ENCODE measurements around the gene RFC2. TPM values are rescaled to one million over a fixed set of nuclear protein-coding genes. Genes with fewer than 3 reads are reported as not detected.

Gene RFC2
- total RNA-seq, 4 donors from 2014 or later = 7.5 to 18.7 (median 14.9) TPM

- TF ChIP-seq EP300 (IDR thresholded peaks at IDR 0.05) (no peak), POLR2A (IDR thresholded peaks at IDR 0.05; ENCODE audit: low read depth) (no peak), POLR2AphosphoS5 (IDR thresholded peaks at IDR 0.05) (no peak)
- TF ChIP-seq, protein P1, sequence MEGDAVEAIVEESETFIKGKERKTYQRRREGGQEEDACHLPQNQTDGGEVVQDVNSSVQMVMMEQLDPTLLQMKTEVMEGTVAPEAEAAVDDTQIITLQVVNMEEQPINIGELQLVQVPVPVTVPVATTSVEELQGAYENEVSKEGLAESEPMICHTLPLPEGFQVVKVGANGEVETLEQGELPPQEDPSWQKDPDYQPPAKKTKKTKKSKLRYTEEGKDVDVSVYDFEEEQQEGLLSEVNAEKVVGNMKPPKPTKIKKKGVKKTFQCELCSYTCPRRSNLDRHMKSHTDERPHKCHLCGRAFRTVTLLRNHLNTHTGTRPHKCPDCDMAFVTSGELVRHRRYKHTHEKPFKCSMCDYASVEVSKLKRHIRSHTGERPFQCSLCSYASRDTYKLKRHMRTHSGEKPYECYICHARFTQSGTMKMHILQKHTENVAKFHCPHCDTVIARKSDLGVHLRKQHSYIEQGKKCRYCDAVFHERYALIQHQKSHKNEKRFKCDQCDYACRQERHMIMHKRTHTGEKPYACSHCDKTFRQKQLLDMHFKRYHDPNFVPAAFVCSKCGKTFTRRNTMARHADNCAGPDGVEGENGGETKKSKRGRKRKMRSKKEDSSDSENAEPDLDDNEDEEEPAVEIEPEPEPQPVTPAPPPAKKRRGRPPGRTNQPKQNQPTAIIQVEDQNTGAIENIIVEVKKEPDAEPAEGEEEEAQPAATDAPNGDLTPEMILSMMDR (IDR thresholded peaks at IDR 0.05) = no peak
- H3K27me3 ChIP-seq = no peaks in the 10 kb centered on the region
- no peak for DNase-seq (ENCODE audit: extremely low spot score)
- H3K4me1 ChIP-seq = peaks cover 12 to 31% (median 23%) of the 10 kb centered on the region in 4 donors
- no peak overlapping the region for H3K27ac ChIP-seq (replicated peaks in 1 of 4)
- no peak overlapping the region for H3K4me3 ChIP-seq
- no peaks in the 10 kb centered on the region for H3K9me3 ChIP-seq
- no peaks in the 10 kb centered on the region for H3K36me3 ChIP-seq
- 91% methylated on average over 15 of the region's 15 CpGs for WGBS
- intact Hi-C loops (cut with DNase I) = no loop called here
Observed at GRCh38 chr7:74297516-74298233, 43.5 kb upstream of the RFC2 start.

DNA sequence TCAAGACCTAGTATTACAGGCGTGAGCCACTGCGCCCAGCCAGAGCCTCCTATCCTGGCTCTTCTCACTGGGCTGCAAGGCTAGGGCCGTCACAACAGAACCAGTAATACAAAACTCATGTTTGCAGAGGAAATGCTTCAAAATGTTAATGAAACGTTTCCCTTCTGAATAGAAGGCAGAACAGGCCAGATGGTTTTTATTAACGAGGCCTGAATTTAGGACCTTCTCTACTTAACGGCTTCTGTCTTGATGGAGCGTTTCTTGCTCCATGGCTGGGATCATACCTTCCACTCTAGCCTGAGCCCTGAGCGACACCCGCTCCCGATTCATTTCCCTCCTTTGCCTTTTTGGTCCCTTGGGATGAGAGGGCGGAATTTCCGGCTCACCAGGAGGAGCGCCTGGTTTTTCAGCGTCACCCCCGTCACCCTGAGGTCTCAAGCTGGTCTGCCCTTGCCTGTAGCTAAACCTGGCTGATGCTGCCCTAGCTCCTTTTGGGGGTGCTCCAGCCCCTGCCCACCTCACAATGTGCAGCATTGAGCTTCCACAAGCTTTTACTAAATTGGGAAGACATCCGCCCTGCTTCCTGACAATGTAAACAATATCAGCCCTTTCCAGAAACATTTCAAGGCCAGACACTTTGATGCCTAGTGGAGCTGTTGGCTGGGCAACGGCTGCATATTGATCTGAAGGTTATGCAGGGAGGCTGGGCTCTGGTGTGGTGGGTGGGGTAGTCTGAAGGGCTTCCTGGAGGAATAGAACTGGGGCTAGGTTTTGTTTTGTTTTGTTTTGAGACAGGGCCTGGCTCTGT is 40.2 kb upstream of the RFC2 start:
- Histone ChIP-seq H3K4me3 (no peak overlapping the region), H3K27me3 (no peaks in the 10 kb centered on the region), H3K4me1 (peaks cover 20 to 52% (median 44%) of the 10 kb centered on the region in 4 donors), H3K36me3 (no peaks in the 10 kb centered on the region), H3K9me3 (no peaks in the 10 kb centered on the region), H3K27ac (replicated peaks in 1 of 4) (peak overlapping the region in 3 of 4 donors; percentile 24 to 51 (median 29))
- 60% methylated on average over 16 of the region's 17 CpGs for WGBS
- TF ChIP-seq POLR2A (IDR thresholded peaks at IDR 0.05; ENCODE audit: low read depth) = no peak
- TF ChIP-seq, protein P1 (IDR thresholded peaks at IDR 0.05) = no peak
- no peak for TF ChIP-seq POLR2AphosphoS5 (IDR thresholded peaks at IDR 0.05)
- TF ChIP-seq EP300 (IDR thresholded peaks at IDR 0.05) = no peak
- intact Hi-C loops (cut with DNase I) = loop anchor here (5.0 kb wide), 1 partner anchor 42 kb away; the partner anchor contains the start of gene RFC2
- no peak for DNase-seq (ENCODE audit: extremely low spot score)

DNA sequence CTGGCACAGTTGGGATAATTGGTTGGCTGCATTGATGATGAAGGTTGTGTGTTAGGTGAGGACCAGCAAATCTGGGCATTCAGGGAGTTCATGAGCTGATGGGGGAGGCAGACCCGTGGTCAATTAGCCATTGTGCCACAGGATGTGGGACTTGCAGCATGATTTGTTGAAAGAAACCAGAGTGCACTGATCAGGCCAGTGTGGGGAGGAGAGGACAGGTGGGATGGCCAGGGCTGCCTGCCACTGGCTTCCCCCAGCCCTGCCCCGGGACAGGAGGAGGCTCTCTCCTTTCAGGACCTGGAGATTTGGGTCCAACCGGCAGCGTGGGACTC is 39.3 kb upstream of the RFC2 start:
- Histone ChIP-seq H3K36me3 (no peaks in the 10 kb centered on the region), H3K9me3 (no peaks in the 10 kb centered on the region), H3K4me1 (peaks cover 25 to 55% (median 47%) of the 10 kb centered on the region in 4 donors), H3K27ac (replicated peaks in 1 of 4) (peak overlapping the region in 2 of 4 donors; percentile 29 to 51), H3K27me3 (no peaks in the 10 kb centered on the region), H3K4me3 (no peak overlapping the region)
- TF ChIP-seq EP300 (IDR thresholded peaks at IDR 0.05) (no peak), POLR2AphosphoS5 (IDR thresholded peaks at IDR 0.05) (no peak)
- TF ChIP-seq, protein P1 (IDR thresholded peaks at IDR 0.05) = no peak
- intact Hi-C loops (cut with DNase I) = loop anchor here (5.0 kb wide), 1 partner anchor 41 kb away; the partner anchor contains the start of gene RFC2
- DNase-seq (ENCODE audit: extremely low spot score) = no peak
- 84% methylated on average over 4 of the region's 4 CpGs for WGBS

DNA sequence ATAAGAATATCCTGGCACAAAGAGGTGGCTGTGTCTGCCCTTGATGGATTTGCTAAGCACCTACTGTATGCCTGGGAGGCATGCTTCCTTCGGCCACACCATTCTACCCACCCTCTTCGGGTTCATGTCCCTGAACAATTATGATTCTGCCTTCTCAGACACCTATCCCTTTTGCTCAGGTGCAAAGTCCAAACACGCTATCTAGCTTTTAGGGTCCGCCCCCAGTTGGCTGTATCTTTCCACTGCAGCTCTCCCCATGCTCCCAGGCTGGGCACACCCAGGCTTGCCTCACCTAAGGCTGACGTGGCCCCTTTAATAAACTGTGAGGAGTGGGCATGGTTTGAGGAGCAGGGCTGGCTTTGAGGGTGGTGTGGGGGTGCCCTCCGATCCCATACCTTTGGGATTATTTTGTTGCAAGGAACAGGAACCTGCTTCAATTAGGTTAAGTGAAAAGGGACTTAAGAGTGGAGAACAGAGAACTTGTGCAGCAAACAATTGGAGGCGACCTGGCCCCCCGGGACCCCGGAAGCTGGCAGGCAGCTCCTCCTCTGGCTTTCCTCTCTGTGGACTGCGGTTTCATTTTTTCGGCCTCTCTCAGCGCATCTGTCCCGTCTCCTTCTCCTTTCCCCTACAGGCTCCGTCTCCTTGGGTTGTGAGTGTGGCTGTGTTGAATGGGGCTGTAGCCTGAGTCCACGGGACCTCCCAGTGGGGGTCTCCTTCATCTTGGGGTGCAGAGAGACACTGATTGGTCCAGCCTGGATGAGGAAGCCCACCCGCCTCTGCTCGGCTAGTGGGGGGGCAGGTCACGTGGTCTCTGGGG is 38.8 kb upstream of the RFC2 start:
- no peaks in the 10 kb centered on the region for H3K36me3 ChIP-seq
- no peak overlapping the region for H3K4me3 ChIP-seq
- peaks cover 30 to 59% (median 53%) of the 10 kb centered on the region in 4 donors for H3K4me1 ChIP-seq
- TF ChIP-seq, protein P1 (IDR thresholded peaks at IDR 0.05) = no peak
- TF ChIP-seq POLR2AphosphoS5 (IDR thresholded peaks at IDR 0.05) (no peak), EP300 (IDR thresholded peaks at IDR 0.05) (no peak), POLR2A (IDR thresholded peaks at IDR 0.05; ENCODE audit: low read depth) (no peak)
- no peaks in the 10 kb centered on the region for H3K27me3 ChIP-seq
- no peaks in the 10 kb centered on the region for H3K9me3 ChIP-seq
- H3K27ac ChIP-seq (replicated peaks in 1 of 4) = no peak overlapping the region
- intact Hi-C loops (cut with DNase I) = loop anchor here (5.0 kb wide), 1 partner anchor 41 kb away; the partner anchor contains the start of gene RFC2
- no peak for DNase-seq (ENCODE audit: extremely low spot score)
- 89% methylated on average over 18 of the region's 18 CpGs for WGBS
